HG02798 (cell line): Measurements from ENCODE around the gene MATCAP1.
A peak's percentile ranks its signal among the peaks of the same experiment; 100 is the strongest.

Source experiments
- ATAC-seq: cut with Tn5 transposase; IDR thresholded peaks from one replicate; pipeline ENCODE4 v1.9.1; 2021; ENCODE audit warnings: mild to moderate bottlenecking; ENCODE audit not compliant: unreplicated experiment, poor library complexity

The MATCAP1 gene

GRCh38 chr16:67158637-67159600 is 24.8 kb downstream of the MATCAP1 start:
- peak; percentile 37 for ATAC-seq

- no peak for ATAC-seq
Measured at GRCh38 chr16:67157892-67158635, 25.7 kb downstream of the MATCAP1 start.

- no peak for ATAC-seq
Measured at GRCh38 chr16:67157106-67157748, 26.5 kb downstream of the MATCAP1 start.

DNA sequence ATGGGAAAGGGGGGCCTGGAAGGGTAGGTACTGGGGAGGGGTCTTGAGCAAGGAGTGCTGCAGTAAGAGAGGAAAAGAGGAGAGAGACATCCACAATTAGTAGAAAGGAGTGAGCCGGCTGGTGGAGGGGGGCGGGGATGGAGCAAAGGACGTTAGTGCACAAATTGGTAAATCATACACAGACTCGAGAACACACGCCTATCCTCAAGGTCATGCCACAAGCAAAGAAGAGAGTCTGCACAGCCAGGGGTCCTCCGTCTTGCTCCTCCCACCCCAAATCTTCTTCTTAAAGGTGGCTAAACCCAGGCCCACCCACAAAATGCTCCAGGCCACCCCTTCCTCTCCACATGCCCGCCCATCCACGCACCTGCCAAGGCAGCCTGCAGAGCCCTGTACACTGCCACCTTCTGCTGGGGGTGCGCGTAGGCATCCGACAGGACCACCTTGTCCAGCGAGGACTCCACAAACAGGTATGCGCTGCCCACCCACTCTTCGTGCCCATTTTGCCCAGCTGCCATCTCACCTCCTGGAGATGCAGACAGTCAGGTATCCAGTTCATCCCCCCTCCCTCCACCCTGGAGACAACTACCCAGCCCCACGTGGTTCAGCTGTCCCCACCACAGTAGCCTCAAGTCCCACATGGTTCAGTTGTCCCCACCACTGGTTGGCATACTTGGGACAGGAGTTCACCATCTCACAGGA is 27.5 kb downstream of the MATCAP1 start:
- ATAC-seq, result no peak

DNA sequence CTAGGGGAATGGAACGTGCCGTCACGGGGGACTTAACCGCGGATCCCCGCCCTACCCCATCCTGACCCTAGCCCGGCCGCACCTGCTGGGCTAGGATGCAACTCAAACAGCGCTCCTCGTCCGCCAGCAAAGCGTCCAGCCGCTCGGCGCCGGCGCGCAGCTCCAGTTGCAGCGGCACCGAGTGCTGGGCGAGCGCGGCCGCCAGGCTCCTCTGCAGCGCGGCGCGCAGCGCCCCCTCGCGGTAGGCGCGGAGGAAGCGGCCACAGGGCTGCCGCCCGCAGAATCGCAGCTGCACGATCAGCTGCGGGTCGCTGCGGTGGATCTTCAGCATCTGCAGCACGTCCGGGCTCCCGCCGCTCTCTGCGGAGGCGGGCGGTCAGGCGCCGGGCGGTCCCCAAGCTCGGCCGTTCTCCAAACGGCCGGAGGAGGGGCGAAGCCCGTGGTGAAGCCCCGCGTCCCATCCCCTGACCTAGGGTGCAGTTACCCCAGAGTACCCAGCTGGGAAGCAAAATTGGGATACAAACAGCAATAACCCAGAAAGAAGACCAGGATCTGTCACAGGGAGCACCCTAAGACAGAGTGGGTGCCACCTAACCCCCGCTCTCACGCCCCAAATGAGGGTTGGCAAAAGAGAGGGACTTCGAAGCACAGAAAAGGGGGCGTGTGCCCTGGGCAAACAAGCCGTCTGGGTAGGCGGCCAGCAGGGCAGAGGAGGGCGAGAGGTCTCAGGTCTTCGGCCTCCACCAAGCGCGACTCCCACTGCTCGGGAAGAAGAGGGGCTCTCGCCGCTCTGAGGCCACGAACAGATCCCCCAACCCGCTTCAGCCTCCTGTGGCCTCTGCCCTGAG is 28.2 kb downstream of the MATCAP1 start:
- no peak for ATAC-seq

DNA sequence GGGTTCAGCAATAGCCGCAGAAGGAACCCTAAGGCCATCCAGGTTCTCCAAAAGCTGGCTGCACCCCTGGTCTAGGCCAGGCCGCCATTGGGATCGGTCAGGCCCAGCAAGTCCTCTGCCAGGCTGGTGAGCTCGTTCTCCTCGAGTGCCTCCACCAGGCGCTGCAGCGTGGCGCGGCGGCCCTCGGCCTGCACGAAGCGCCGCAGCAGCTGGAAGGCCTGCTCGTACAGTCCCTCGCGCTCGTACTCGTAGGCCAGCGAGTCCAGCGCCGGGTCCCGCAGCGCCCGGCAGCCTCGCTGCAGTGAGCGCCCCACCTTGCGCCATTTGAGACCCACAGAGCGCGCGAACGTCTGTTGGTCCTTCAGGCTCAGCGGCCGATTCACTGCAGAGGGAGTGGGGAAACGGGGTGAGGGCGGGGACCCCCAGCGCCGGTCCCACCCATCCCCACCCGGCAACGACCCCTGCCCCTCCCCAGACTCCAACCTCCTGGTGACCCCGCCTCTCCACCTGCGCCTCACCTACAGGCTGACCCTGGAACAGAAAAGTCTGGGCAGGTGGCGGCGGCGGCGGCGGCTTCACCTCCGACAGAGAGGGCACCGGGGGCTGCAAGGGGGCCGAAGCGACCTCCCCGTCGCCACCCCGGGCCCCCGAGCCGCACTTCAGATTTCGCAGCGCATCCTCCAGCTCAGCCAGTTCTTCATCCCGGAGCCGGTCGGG is 29.0 kb downstream of the MATCAP1 start:
- no peak for ATAC-seq

GRCh38 chr16:67151431-67152097 is 32.2 kb downstream of the MATCAP1 start:
- ATAC-seq, result no peak

GRCh38 chr16:67150833-67151396 is 32.8 kb downstream of the MATCAP1 start, which contains the start of gene B3GNT9:
Gene B3GNT9 (minus strand): TSS chr16:67150998. CDS start chr16:67150485, 513 bp downstream.
- ATAC-seq, result peak; percentile 69

DNA sequence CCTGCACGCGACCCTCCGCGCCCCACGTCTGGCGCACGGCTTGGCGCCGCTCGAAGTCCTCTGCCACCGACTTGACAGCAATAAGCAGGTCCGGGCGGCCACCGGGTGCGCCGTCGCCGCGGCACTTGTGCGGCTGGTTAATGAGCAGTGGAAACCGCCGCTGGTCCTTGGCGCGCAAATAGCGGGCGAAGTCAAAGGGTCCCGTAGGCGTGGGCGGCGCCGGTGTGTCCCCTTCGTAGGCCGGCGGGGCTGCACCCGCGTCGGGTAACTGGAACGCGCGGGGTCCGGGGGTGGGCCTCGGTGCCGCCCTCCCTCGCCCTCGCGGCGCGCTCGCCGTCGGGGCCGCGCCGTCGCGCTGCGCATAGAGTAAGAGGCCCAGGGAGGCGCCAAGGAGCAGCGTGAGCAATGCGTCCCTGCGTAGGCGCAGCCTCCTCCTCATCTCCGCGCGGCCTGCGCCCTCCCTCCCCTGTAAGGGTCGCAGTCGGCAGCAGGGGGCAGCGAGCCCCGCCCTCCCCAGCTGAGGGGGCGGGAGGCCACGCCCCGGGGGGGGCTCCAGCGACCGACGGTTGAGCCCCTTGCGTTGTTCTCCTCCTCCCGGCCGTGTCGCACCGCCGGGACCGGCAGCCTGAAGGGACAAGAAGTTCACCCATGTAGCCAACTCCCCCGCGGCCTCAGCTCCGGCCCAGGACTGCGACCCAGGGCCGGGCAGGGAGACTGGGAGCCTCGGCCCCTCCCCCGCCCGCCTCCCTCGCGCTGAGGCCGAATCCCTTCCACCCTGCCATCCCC is 33.5 kb downstream of the MATCAP1 start:
- ATAC-seq, result peak; percentile 41

DNA sequence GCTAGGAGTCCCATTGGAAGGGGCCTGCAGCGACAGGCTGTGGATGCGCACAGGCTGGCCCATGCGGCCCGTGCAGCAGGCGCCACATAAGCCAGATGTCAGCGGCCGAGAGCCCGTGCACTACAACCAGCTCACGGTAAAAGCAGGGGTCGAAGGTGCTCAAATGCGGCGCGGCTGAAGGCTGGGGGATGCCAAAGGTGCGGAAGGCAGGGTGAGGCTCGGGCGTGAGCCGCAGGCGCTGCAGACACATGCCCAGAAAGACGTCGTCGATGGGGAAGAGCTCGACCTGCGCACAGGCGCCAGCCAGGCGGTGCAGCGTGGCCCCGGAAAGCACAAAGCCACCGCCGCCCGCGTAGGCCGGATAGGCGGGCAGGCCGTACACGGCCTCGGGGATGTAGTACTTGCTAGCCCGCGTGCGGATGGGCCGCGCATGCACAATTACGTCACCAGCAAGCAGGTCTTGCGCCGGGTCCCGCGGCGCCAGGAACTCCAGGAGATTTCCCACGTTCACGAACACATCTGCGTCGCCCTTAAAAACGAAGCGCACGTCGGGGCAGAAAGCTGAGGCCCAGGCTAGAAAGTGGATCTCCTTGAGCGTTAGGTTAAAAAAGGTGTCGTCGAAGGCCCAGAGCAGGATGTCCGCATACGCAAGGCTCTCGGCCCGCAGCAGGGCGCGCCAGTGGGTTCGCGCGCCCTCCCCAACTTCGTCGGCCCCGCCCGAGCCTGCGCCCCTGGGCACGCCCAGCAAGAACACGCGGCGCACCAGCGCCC is 34.3 kb downstream of the MATCAP1 start:
- no peak for ATAC-seq

DNA sequence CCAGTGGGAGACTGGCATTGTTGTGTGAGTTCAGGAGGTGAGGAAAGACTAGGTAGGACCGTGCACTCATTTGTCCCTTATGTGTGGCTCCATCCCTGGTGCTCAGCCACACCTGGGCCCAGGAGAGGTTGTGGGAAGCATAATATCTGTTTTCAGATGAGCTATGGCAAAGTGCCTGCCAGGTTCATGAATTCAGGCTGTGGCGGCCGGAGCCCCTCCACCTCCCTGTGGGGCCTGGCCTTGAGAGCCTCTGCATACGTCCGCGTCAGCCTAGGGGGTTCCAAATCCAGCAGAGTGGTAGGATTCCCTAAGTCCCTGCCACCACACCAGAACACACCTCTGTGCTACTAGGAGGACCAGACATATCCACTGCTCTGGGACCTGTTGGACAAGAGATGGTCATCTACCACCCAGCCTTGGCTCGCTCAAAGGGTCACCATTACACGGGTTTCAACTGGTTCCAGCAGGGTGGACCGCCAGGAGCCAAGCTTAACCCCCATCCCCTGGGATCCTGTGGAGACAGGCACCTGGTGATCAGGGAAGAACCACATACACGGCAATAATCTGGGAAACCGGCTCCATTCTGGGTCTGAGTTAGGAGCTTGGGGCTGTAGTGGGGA is 35.0 kb downstream of the MATCAP1 start:
- ATAC-seq, result no peak

- no peak for ATAC-seq
Measured at GRCh38 chr16:67148221-67148620, 35.5 kb downstream of the MATCAP1 start.

- ATAC-seq, result no peak
Measured at GRCh38 chr16:67147437-67148140, 36.2 kb downstream of the MATCAP1 start.

GRCh38 chr16:67146523-67147357 is 37.0 kb downstream of the MATCAP1 start:
- ATAC-seq, result no peak
